ENCODE data around the gene SBNO2. TPM values are rescaled to one million over a fixed set of nuclear protein-coding genes. Genes with fewer than 3 reads are reported as not detected.
A peak's percentile ranks its signal among the peaks of the same experiment; 100 is the strongest.

SBNO2 gene
- polyA plus RNA-seq, 2 donors = 43.1 to 56.5 TPM

- peaks cover 0 to 4% of the 10 kb centered on the region in 2 donors for H3K36me3 ChIP-seq (ENCODE audit: control insufficient read depth in 2 of 2, insufficient read depth in 2 of 2, low read length in 1 of 2)
- H3K27me3 ChIP-seq (ENCODE audit: control insufficient read depth in 1 of 2, insufficient read depth in 2 of 2, low read length in 2 of 2) = peaks cover 0 to 5% of the 10 kb centered on the region in 2 donors
- 59 to 60% methylated on average over 45 of the region's 45 CpGs for WGBS, 2 donors
- peak overlapping the region; percentile 39 to 61 for H3K27ac ChIP-seq (ENCODE audit: low read depth in 2 of 2, low read length in 1 of 2)
- peak overlapping the region; percentile 17 to 56 for H3K4me3 ChIP-seq (ENCODE audit: low read depth in 1 of 2, low read length in 2 of 2)
- H3K4me1 ChIP-seq (ENCODE audit: control insufficient read depth in 2 of 2, insufficient read depth in 2 of 2, low read length in 1 of 2) = peaks cover 8 to 10% of the 10 kb centered on the region in 2 donors
- H3K9me3 ChIP-seq (ENCODE audit: control insufficient read depth in 2 of 2, insufficient read depth in 1 of 2, low read depth in 1 of 2, low read length in 1 of 2) = no peaks in the 10 kb centered on the region
These were observed 105.8 kb downstream of the SBNO2 start for GRCh38 chr19:1068009-1069001.

GRCh38 chr19:1067341-1067957 is 106.6 kb downstream of the SBNO2 start:
- no peaks in the 10 kb centered on the region for H3K9me3 ChIP-seq (ENCODE audit: control insufficient read depth in 2 of 2, insufficient read depth in 1 of 2, low read depth in 1 of 2, low read length in 1 of 2)
- no peaks in the 10 kb centered on the region for H3K36me3 ChIP-seq (ENCODE audit: control insufficient read depth in 2 of 2, insufficient read depth in 2 of 2, low read length in 1 of 2)
- peak overlapping the region; percentile 17 to 56 for H3K4me3 ChIP-seq (ENCODE audit: low read depth in 1 of 2, low read length in 2 of 2)
- peaks cover 8 to 10% of the 10 kb centered on the region in 2 donors for H3K4me1 ChIP-seq (ENCODE audit: control insufficient read depth in 2 of 2, insufficient read depth in 2 of 2, low read length in 1 of 2)
- H3K27ac ChIP-seq (ENCODE audit: low read depth in 2 of 2, low read length in 1 of 2) = peak overlapping the region; percentile 39
- 4% methylated on average over 37 to 38 of the region's 38 CpGs for WGBS, 2 donors
- H3K27me3 ChIP-seq (ENCODE audit: control insufficient read depth in 1 of 2, insufficient read depth in 2 of 2, low read length in 2 of 2) = peaks cover 0 to 5% of the 10 kb centered on the region in 2 donors

- Histone ChIP-seq H3K4me3 (ENCODE audit: low read depth in 1 of 2, low read length in 2 of 2) (peak within 1 kb of the TSS; percentile 17 to 56), H3K27ac (ENCODE audit: low read depth in 2 of 2, low read length in 1 of 2) (peak within 1 kb of the TSS; percentile 39), H3K27me3 (ENCODE audit: control insufficient read depth in 1 of 2, insufficient read depth in 2 of 2, low read length in 2 of 2) (peaks cover 0 to 5% of the 10 kb centered on the region in 2 donors), H3K4me1 (ENCODE audit: control insufficient read depth in 2 of 2, insufficient read depth in 2 of 2, low read length in 1 of 2) (peaks cover 8 to 11% of the 10 kb centered on the region in 2 donors), H3K9me3 (ENCODE audit: control insufficient read depth in 2 of 2, insufficient read depth in 1 of 2, low read depth in 1 of 2, low read length in 1 of 2) (no peaks in the 10 kb centered on the region), H3K36me3 (ENCODE audit: control insufficient read depth in 2 of 2, insufficient read depth in 2 of 2, low read length in 1 of 2) (no peaks in the 10 kb centered on the region)
- WGBS, 2 donors = 3% methylated on average over 54 to 61 of the region's 61 CpGs
These were observed 107.2 kb downstream of the SBNO2 start, which contains the start of gene ARHGAP45 for GRCh38 chr19:1066748-1067340. ARHGAP45 (plus strand) TSS chr19:1067167; CDS start chr19:1067406, 239 bp downstream.

GRCh38 chr19:1066251-1066747 is 107.8 kb downstream of the SBNO2 start:
- Histone ChIP-seq H3K36me3 (ENCODE audit: control insufficient read depth in 2 of 2, insufficient read depth in 2 of 2, low read length in 1 of 2) (peaks cover 0 to 2% of the 10 kb centered on the region in 2 donors), H3K27me3 (ENCODE audit: control insufficient read depth in 1 of 2, insufficient read depth in 2 of 2, low read length in 2 of 2) (peaks cover 0 to 5% of the 10 kb centered on the region in 2 donors), H3K9me3 (ENCODE audit: control insufficient read depth in 2 of 2, insufficient read depth in 1 of 2, low read depth in 1 of 2, low read length in 1 of 2) (no peaks in the 10 kb centered on the region), H3K4me1 (ENCODE audit: control insufficient read depth in 2 of 2, insufficient read depth in 2 of 2, low read length in 1 of 2) (peaks cover 8 to 11% of the 10 kb centered on the region in 2 donors), H3K27ac (ENCODE audit: low read depth in 2 of 2, low read length in 1 of 2) (no peak overlapping the region), H3K4me3 (ENCODE audit: low read depth in 1 of 2, low read length in 2 of 2) (no peak overlapping the region)
- 37 to 43% methylated on average over 17 of the region's 17 CpGs for WGBS, 2 donors

GRCh38 chr19:1065606-1066109 is 108.4 kb downstream of the SBNO2 start:
- peaks cover 0 to 2% of the 10 kb centered on the region in 2 donors for H3K36me3 ChIP-seq (ENCODE audit: control insufficient read depth in 2 of 2, insufficient read depth in 2 of 2, low read length in 1 of 2)
- peaks cover 5 to 9% of the 10 kb centered on the region in 2 donors for H3K4me1 ChIP-seq (ENCODE audit: control insufficient read depth in 2 of 2, insufficient read depth in 2 of 2, low read length in 1 of 2)
- H3K9me3 ChIP-seq (ENCODE audit: control insufficient read depth in 2 of 2, insufficient read depth in 1 of 2, low read depth in 1 of 2, low read length in 1 of 2) = no peaks in the 10 kb centered on the region
- no peak overlapping the region for H3K27ac ChIP-seq (ENCODE audit: low read depth in 2 of 2, low read length in 1 of 2)
- H3K27me3 ChIP-seq (ENCODE audit: control insufficient read depth in 1 of 2, insufficient read depth in 2 of 2, low read length in 2 of 2) = peaks cover 0 to 5% of the 10 kb centered on the region in 2 donors
- no peak overlapping the region for H3K4me3 ChIP-seq (ENCODE audit: low read depth in 1 of 2, low read length in 2 of 2)
- 54 to 56% methylated on average over 17 of the region's 17 CpGs for WGBS, 2 donors

GRCh38 chr19:1064661-1065605 is 109.1 kb downstream of the SBNO2 start:
- H3K9me3 ChIP-seq (ENCODE audit: control insufficient read depth in 2 of 2, insufficient read depth in 1 of 2, low read depth in 1 of 2, low read length in 1 of 2) = no peaks in the 10 kb centered on the region
- no peak overlapping the region for H3K27ac ChIP-seq (ENCODE audit: low read depth in 2 of 2, low read length in 1 of 2)
- no peak overlapping the region for H3K4me3 ChIP-seq (ENCODE audit: low read depth in 1 of 2, low read length in 2 of 2)
- WGBS, 2 donors = 11 to 12% methylated on average over 49 to 60 of the region's 60 CpGs
- peaks cover 0 to 2% of the 10 kb centered on the region in 2 donors for H3K36me3 ChIP-seq (ENCODE audit: control insufficient read depth in 2 of 2, insufficient read depth in 2 of 2, low read length in 1 of 2)
- H3K4me1 ChIP-seq (ENCODE audit: control insufficient read depth in 2 of 2, insufficient read depth in 2 of 2, low read length in 1 of 2) = peaks cover 5 to 8% of the 10 kb centered on the region in 2 donors
- peaks cover 0 to 5% of the 10 kb centered on the region in 2 donors for H3K27me3 ChIP-seq (ENCODE audit: control insufficient read depth in 1 of 2, insufficient read depth in 2 of 2, low read length in 2 of 2)

GRCh38 chr19:1063909-1064660 is 110.0 kb downstream of the SBNO2 start:
- Histone ChIP-seq H3K36me3 (ENCODE audit: control insufficient read depth in 2 of 2, insufficient read depth in 2 of 2, low read length in 1 of 2) (peaks cover 0 to 2% of the 10 kb centered on the region in 2 donors), H3K9me3 (ENCODE audit: control insufficient read depth in 2 of 2, insufficient read depth in 1 of 2, low read depth in 1 of 2, low read length in 1 of 2) (no peaks in the 10 kb centered on the region), H3K27me3 (ENCODE audit: control insufficient read depth in 1 of 2, insufficient read depth in 2 of 2, low read length in 2 of 2) (peaks cover 0 to 5% of the 10 kb centered on the region in 2 donors), H3K4me3 (ENCODE audit: low read depth in 1 of 2, low read length in 2 of 2) (no peak overlapping the region), H3K27ac (ENCODE audit: low read depth in 2 of 2, low read length in 1 of 2) (no peak overlapping the region), H3K4me1 (ENCODE audit: control insufficient read depth in 2 of 2, insufficient read depth in 2 of 2, low read length in 1 of 2) (peaks cover 5 to 8% of the 10 kb centered on the region in 2 donors)
- 62 to 84% methylated on average over 37 of the region's 37 CpGs for WGBS, 2 donors

All from esophagus (tissue), 2 donors.